D721Med (cell line): ENCODE data around the gene TFAP2C.

Experiments
- DNase-seq: peaks from one replicate; pipeline ENCODE4 v3.0.0; 2011; ENCODE audit warnings: low spot score; ENCODE audit not compliant: insufficient read length
- FAIRE-seq: peaks from 2 replicates; lab custom pipeline; 2011; peaks lifted over from hg19 to GRCh38; lab: Jason Lieb, UNC
- CTCF ChIP-seq: IDR thresholded peaks from 2 replicates; pipeline ENCODE4 v1.5.1; 2012; ENCODE audit warnings: mild to moderate bottlenecking, control low read depth; ENCODE audit not compliant: insufficient read depth; ENCODE audit errors: missing control alignments

Gene TFAP2C

GRCh38 chr20:56626367-56627121 is 2.6 kb upstream of the TFAP2C start:
- FAIRE-seq (no peak), DNase-seq (no peak)
- peak; percentile 13 for TF ChIP-seq CTCF

- no peak for FAIRE-seq
These were observed 1.7 kb upstream of the TFAP2C start for GRCh38 chr20:56627122-56628014.

GRCh38 chr20:56628015-56628872 is 862 bp upstream of the TFAP2C start:
- FAIRE-seq (no peak), DNase-seq (no peak)
- no peak for TF ChIP-seq CTCF

More at GRCh38 chr20:56627122-56628014, 1.7 kb upstream of the TFAP2C start:
- TF ChIP-seq CTCF = no peak
- DNase-seq = no peak

- DNase-seq (no peak), FAIRE-seq (no peak)
- no peak for TF ChIP-seq CTCF
These were observed 469 bp downstream of the TFAP2C start for GRCh38 chr20:56629464-56630085.

- FAIRE-seq = no peak
- no peak for DNase-seq
- peak; percentile 45 for TF ChIP-seq CTCF
These were observed 984 bp downstream of the TFAP2C start for GRCh38 chr20:56630086-56630493.

GRCh38 chr20:56630506-56631317 is 1.6 kb downstream of the TFAP2C start:
- no peak for DNase-seq
- no peak for TF ChIP-seq CTCF
- no peak for FAIRE-seq
